Upper lobe of left lung (tissue), 6 donors: ENCODE data around the gene ABCC6. TPM values are rescaled to one million over a fixed set of nuclear protein-coding genes. Genes with fewer than 3 reads are reported as not detected.
"Not testable (repeated sequence)": the region's sequence is repeated elsewhere in the genome, so short reads cannot be mapped to it uniquely, and the experiment has no call there.

ENCODE experiments used
- ATAC-seq, 2 donors: fragments of 200-7000 bp; cut with Tn5 transposase; one replicate each; pipeline ENCODE4 v1.9.1; 2022; ENCODE audit warnings: mild to moderate bottlenecking in 2 of 2, moderate library complexity in 2 of 2; ENCODE audit not compliant: low FRiP score in 2 of 2
- DNase-seq, 2 donors: peaks; one replicate each; pipeline ENCODE4 v3.0.0-alpha.2; 2019 to 2020
- H3K27ac ChIP-seq, 4 donors: fragments of 200-600 bp; sonication (generic); one replicate each; pipeline ENCODE4 v1.5.1; 2016 to 2019
- H3K27me3 ChIP-seq, 4 donors: fragments of 200-600 bp; sonication (generic); one replicate each; pipeline ENCODE4 v1.5.1; 2017 to 2019
- H3K36me3 ChIP-seq, 4 donors: fragments of 200-600 bp; sonication (generic); one replicate each; pipeline ENCODE4 v1.5.1; 2016 to 2019
- H3K4me1 ChIP-seq, 4 donors: fragments of 200-600 bp; sonication (generic); one replicate each; pipeline ENCODE4 v1.5.1; 2018 to 2019
- H3K4me3 ChIP-seq, 4 donors: fragments of 200-600 bp; sonication (generic); one replicate each; pipeline ENCODE4 v1.5.1; 2017 to 2019; ENCODE audit warnings: mild to moderate bottlenecking in 2 of 4, moderate library complexity in 1 of 4
- H3K9me3 ChIP-seq, 4 donors: fragments of 200-600 bp; sonication (generic); one replicate each; pipeline ENCODE4 v1.5.1; 2018 to 2019
- CTCF ChIP-seq, 6 experiments: fragments of 450-650 bp in 4 of 6; fragments of 200-600 bp in 2 of 6; sonication (generic) in 2 of 6; IDR thresholded peaks; one replicate each; pipeline ENCODE4 v1.5.1; 2016 to 2019; ENCODE audit warnings: antibody characterized with exemption in 6 of 6
- EP300 ChIP-seq, 4 donors: sonication (generic); formaldehyde crosslinking; IDR thresholded peaks; one replicate each; pipeline ENCODE4 v1.5.1; 2017; ENCODE audit warnings: antibody characterized with exemption in 4 of 4, control low read depth in 2 of 4
- POLR2A ChIP-seq, 4 donors: fragments of 450-650 bp; IDR thresholded peaks; one replicate each; pipeline ENCODE4 v1.5.1; 2016 to 2017; ENCODE audit warnings: antibody characterized with exemption in 4 of 4, mild to moderate bottlenecking in 2 of 4
- POLR2AphosphoS5 ChIP-seq, 2 donors: sonication (generic); formaldehyde crosslinking; IDR thresholded peaks; one replicate each; pipeline ENCODE4 v1.5.1; 2017; ENCODE audit warnings: antibody characterized with exemption in 2 of 2
- WGBS, 2 donors: methylation state at CpG; one replicate each; pipeline ENCODE4 v1.1.5; 2017 to 2018; 5-methylcytosine and 5-hydroxymethylcytosine counted together
- total RNA-seq, 6 donors: library from RNA; depleted of rRNA in 4 of 6; stranded (reverse); fragments of >200 nt in 4 of 6; gene quantifications; one replicate each; pipeline versions ENCODE4 v1.1.0 to v1.2.1, GENCODE V29; 2016 to 2021
- donor health status: DM: no; HTN: no; CAD: no; lungs with moderate emphysema.
- donor health status: DM: no; HTN: yes; CAD: no; lungs with severe emphysema.

The ABCC6 gene
- total RNA-seq, 6 donors from 2014 or later: 31.9 to 148 (median 41.8) TPM

GRCh38 chr16:16183562-16183961 is 39.7 kb downstream of the ABCC6 start:
- no peak overlapping the region for H3K4me3 ChIP-seq
- DNase-seq (no peak), ATAC-seq (no peak)
- no peak overlapping the region for H3K27ac ChIP-seq
- no peaks in the 10 kb centered on the region for H3K27me3 ChIP-seq
- H3K9me3 ChIP-seq: no peaks in the 10 kb centered on the region
- TF ChIP-seq POLR2AphosphoS5 (IDR thresholded peaks at IDR 0.05): no peak
- TF ChIP-seq EP300 (IDR thresholded peaks at IDR 0.05): no peak
- TF ChIP-seq POLR2A (IDR thresholded peaks at IDR 0.05): no peak
- TF ChIP-seq CTCF (IDR thresholded peaks at IDR 0.05): no peak
- peaks cover 3 to 19% (median 9%) of the 10 kb centered on the region in 4 donors for H3K36me3 ChIP-seq
- H3K4me1 ChIP-seq: no peaks in the 10 kb centered on the region
- 85 to 91% methylated on average over 8 of the region's 8 CpGs for WGBS, 2 donors

GRCh38 chr16:16182918-16183317 is 40.4 kb downstream of the ABCC6 start:
- DNase-seq (no peak), ATAC-seq (no peak)
- H3K27ac ChIP-seq: no peak overlapping the region
- WGBS, 2 donors: 83 to 92% methylated on average over 4 to 8 of the region's 8 CpGs
- H3K4me3 ChIP-seq: no peak overlapping the region
- peaks cover 3 to 26% (median 9%) of the 10 kb centered on the region in 4 donors for H3K36me3 ChIP-seq
- TF ChIP-seq CTCF (IDR thresholded peaks at IDR 0.05) (no peak), EP300 (IDR thresholded peaks at IDR 0.05) (no peak), POLR2AphosphoS5 (IDR thresholded peaks at IDR 0.05) (no peak), POLR2A (IDR thresholded peaks at IDR 0.05) (no peak)
- no peaks in the 10 kb centered on the region for H3K4me1 ChIP-seq
- no peaks in the 10 kb centered on the region for H3K9me3 ChIP-seq
- no peaks in the 10 kb centered on the region for H3K27me3 ChIP-seq

- peaks cover 3 to 29% (median 13%) of the 10 kb centered on the region in 4 donors for H3K36me3 ChIP-seq
- H3K4me3 ChIP-seq: not testable (repeated sequence)
- WGBS, 2 donors: 86 to 89% methylated on average over 3 of the region's 3 CpGs
These were observed 41.5 kb downstream of the ABCC6 start for GRCh38 chr16:16181748-16182147.

GRCh38 chr16:16178455-16179162 is 44.7 kb downstream of the ABCC6 start:
- H3K27me3 ChIP-seq: no peaks in the 10 kb centered on the region
- no peak overlapping the region for H3K4me3 ChIP-seq
- ATAC-seq (peak in 1 of 2 donors; percentile 17), DNase-seq (no peak)
- 88 to 95% methylated on average over 2 to 7 of the region's 7 CpGs for WGBS, 2 donors
- no peaks in the 10 kb centered on the region for H3K4me1 ChIP-seq
- TF ChIP-seq EP300 (IDR thresholded peaks at IDR 0.05): no peak
- no peak for TF ChIP-seq POLR2AphosphoS5 (IDR thresholded peaks at IDR 0.05)
- no peak for TF ChIP-seq CTCF (IDR thresholded peaks at IDR 0.05)
- no peak for TF ChIP-seq POLR2A (IDR thresholded peaks at IDR 0.05)
- peaks cover 0 to 38% (median 14%) of the 10 kb centered on the region in 4 donors for H3K36me3 ChIP-seq
- no peak overlapping the region for H3K27ac ChIP-seq
- H3K9me3 ChIP-seq: no peaks in the 10 kb centered on the region

More at GRCh38 chr16:16181748-16182147, 41.5 kb downstream of the ABCC6 start:
- not testable (repeated sequence) for H3K4me1 ChIP-seq, H3K27me3 ChIP-seq, H3K27ac ChIP-seq, DNase-seq, H3K9me3 ChIP-seq, ATAC-seq

- Histone ChIP-seq H3K9me3 (no peaks in the 10 kb centered on the region), H3K27me3 (no peaks in the 10 kb centered on the region), H3K27ac (no peak overlapping the region), H3K4me3 (no peak overlapping the region), H3K36me3 (peaks cover 0 to 38% (median 15%) of the 10 kb centered on the region in 4 donors), H3K4me1 (no peaks in the 10 kb centered on the region)
- ATAC-seq (no peak), DNase-seq (no peak)
- TF ChIP-seq POLR2AphosphoS5 (IDR thresholded peaks at IDR 0.05) (no peak), POLR2A (IDR thresholded peaks at IDR 0.05) (no peak), EP300 (IDR thresholded peaks at IDR 0.05) (no peak), CTCF (IDR thresholded peaks at IDR 0.05) (no peak)
These were observed 47.0 kb downstream of the ABCC6 start for GRCh38 chr16:16176328-16176727.
